Activated CD4-positive, alpha-beta T cell treated with anti-CD3 and anti-CD28 coated beads for 24 hours (primary cell): ENCODE data around the gene HBD.

ENCODE experiments used
- DNase-seq, 2 donors: peaks; one replicate each; pipeline ENCODE4 v3.0.0-alpha.2; 2020; ENCODE audit warnings: low read depth in 2 of 2

HBD gene

GRCh38 chr11:5188201-5188600 is 46.1 kb downstream of the HBD start:
- no peak for DNase-seq
